ENCODE results near the gene FER. TPM values are rescaled to one million over a fixed set of nuclear protein-coding genes. Genes with fewer than 3 reads are reported as not detected.

FER gene
- total and polyA plus RNA-seq, 2 of the 8 experiments (the other 6 are each of a cell fraction or from before 2014, with no cell fraction given): 1.3 to 15.8 TPM

DNA sequence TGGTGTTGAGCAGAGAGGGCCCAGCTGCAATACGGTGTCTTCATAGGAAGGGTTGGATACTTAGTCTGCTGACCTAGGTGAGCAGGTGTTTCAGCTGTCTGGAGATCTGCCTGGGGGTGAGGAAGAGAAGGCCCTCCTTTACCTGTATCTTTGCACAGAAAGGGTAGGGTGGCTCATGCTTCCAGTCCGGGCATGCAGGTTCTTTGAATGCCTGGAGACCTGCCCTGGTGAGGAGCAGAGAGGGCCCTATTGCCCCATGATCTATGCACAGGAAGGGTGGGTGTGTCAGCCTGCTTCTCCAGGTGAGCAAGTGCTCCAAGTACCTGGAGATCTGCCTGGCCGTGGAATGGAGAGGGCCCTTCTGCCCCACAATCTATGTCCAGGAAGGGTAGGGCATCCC, 63.0 kb downstream of the FER start:
- 97% methylated on average over 3 of the region's 3 CpGs; no CpG with 5 or more reads in 1 of the 2 experiments for WGBS, 2 experiments (ENCODE audit: extremely low coverage in 1 of 2, insufficient coverage in 1 of 2, insufficient read length in 1 of 2, insufficient replicate concordance in 2 of 2, low coverage in 1 of 2, low lambda C conversion rate in 2 of 2, missing lambda C conversion rate in 1 of 2)
- no peak overlapping the region for H3K18ac ChIP-seq (ENCODE audit: extremely low read depth, low read length)
- H3K4me2 ChIP-seq (ENCODE audit: insufficient read depth in 1 of 2, low read depth in 2 of 2, low read length in 2 of 2): no peak overlapping the region
- TF ChIP-seq RNF2 (IDR thresholded peaks at IDR 0.05; ENCODE audit: borderline replicate concordance, low read depth, low read length, missing control alignments, poor library complexity, severe bottlenecking): no peak
- TF ChIP-seq CHD2 (IDR thresholded peaks at IDR 0.05; ENCODE audit: low read length): no peak
- TF ChIP-seq RBBP5 (IDR thresholded peaks at IDR 0.05; ENCODE audit: borderline replicate concordance, low read depth, low read length): no peak
- no peak for TF ChIP-seq JUND (IDR thresholded peaks at IDR 0.05; ENCODE audit: low read length)
- TF ChIP-seq YY1 (IDR thresholded peaks at IDR 0.05; ENCODE audit: low read depth, low read length): no peak
- no peak for TF ChIP-seq SIX5 (IDR thresholded peaks at IDR 0.05; ENCODE audit: low read depth, low read length)
- no peak for TF ChIP-seq SAP30 (IDR thresholded peaks at IDR 0.05; ENCODE audit: insufficient read depth, insufficient replicate concordance, low read length)
- TF ChIP-seq TAF7 (optimal IDR thresholded peaks at IDR 0.05; ENCODE audit: borderline replicate concordance, low read depth, low read length): no peak

More for the DNA sequence above, 63.0 kb downstream of the FER start:
- H2BK12ac ChIP-seq (ENCODE audit: low read depth, low read length): no peak overlapping the region
- H3K9ac ChIP-seq (replicated peaks in 1 of 4; ENCODE audit: extremely low read depth in 1 of 4, low read depth in 3 of 4, low read length in 3 of 4): no peak overlapping the region
- H2BK5ac ChIP-seq (ENCODE audit: low read depth, low read length): no peak overlapping the region
- H3K4me1 ChIP-seq (replicated peaks in 1 of 4; ENCODE audit: control insufficient read depth in 3 of 4, insufficient read depth in 4 of 4, low read length in 3 of 4): no peaks in the 10 kb centered on the region
- DNase-seq (ENCODE audit: low read depth in 1 of 2, low spot score in 2 of 2) (no peak), FAIRE-seq (no peak)
- H4K5ac ChIP-seq (ENCODE audit: insufficient read length, low read depth, low read length): no peak overlapping the region
- H3K36me3 ChIP-seq (ENCODE audit: control insufficient read depth in 2 of 4, insufficient read depth in 4 of 4, low read length in 3 of 4): no peaks in the 10 kb centered on the region
- H3K14ac ChIP-seq (ENCODE audit: insufficient read length): no peak overlapping the region
- H3K27me3 ChIP-seq (replicated peaks in 1 of 4; ENCODE audit: control insufficient read depth in 3 of 4, extremely low read depth in 1 of 4, insufficient read depth in 3 of 4, low read length in 3 of 4): peaks cover 0 to 1% (median 0%) of the 10 kb centered on the region in 4 experiments; a peak in 1 of 7 replicates
- no peak overlapping the region for H3K27ac ChIP-seq (ENCODE audit: low read depth, low read length)
- no peak overlapping the region for H3K23ac ChIP-seq (ENCODE audit: insufficient read length)
- ChIA-PET POLR2A (ENCODE audit: partially characterized antibody) (no interaction called here), CTCF (ENCODE audit: partially characterized antibody) (no interaction called here)
- no peaks in the 10 kb centered on the region for H4K20me1 ChIP-seq (replicated peaks in 1 of 2; ENCODE audit: control insufficient read depth in 1 of 2, insufficient read depth in 2 of 2, low read length in 2 of 2)
- H2AFZ ChIP-seq (ENCODE audit: low read length): no peak overlapping the region
- no peaks in the 10 kb centered on the region; the same call in 1 of the 2 replicates for H3K79me1 ChIP-seq (ENCODE audit: low read depth, low read length)
- no peak overlapping the region for H4K91ac ChIP-seq (replicated peaks; ENCODE audit: insufficient read length, low read length)
- no peak overlapping the region for H3K56ac ChIP-seq (replicated peaks; ENCODE audit: insufficient read length, low read depth, low read length)
- H3K9me3 ChIP-seq (ENCODE audit: insufficient read depth in 2 of 2, low read depth in 1 of 2, low read length in 1 of 2): peaks cover 8 to 11% of the 10 kb centered on the region in 2 experiments
- no peak overlapping the region for H4K8ac ChIP-seq (ENCODE audit: extremely low read depth, insufficient read depth, low read length)
- no peak overlapping the region for H3K4ac ChIP-seq (replicated peaks; ENCODE audit: insufficient read length, low read depth, low read length)
- H2BK120ac ChIP-seq (replicated peaks; ENCODE audit: low read depth, low read length): no peak overlapping the region
- H3K4me3 ChIP-seq (ENCODE audit: extremely low read depth in 1 of 4, insufficient read depth in 2 of 4, low read depth in 3 of 4, low read length in 4 of 4): no peak overlapping the region
- peaks cover 0 to 12% of the 10 kb centered on the region in 2 experiments; a peak in 2 of 4 replicates for H3K79me2 ChIP-seq (ENCODE audit: control insufficient read depth in 1 of 2, insufficient read depth in 2 of 2, low read length in 2 of 2)
- H2BK20ac ChIP-seq (ENCODE audit: low read length): no peak overlapping the region
- H2BK15ac ChIP-seq (ENCODE audit: low read length): 0 out of 2 replicates have a peak overlapping the region, but pooled peaks have one; percentile 62
- no peak overlapping the region for H2AK5ac ChIP-seq (ENCODE audit: low read depth, low read length)
- H3K23me2 ChIP-seq (ENCODE audit: low read depth, low read length): no peaks in the 10 kb centered on the region
